HCT116 (cell line): ENCODE results near the gene LY6G6F. TPM values are rescaled to one million over a fixed set of nuclear protein-coding genes. Genes with fewer than 3 reads are reported as not detected.

Source experiments
- ATAC-seq: fragments of 200-7000 bp; cut with Tn5 transposase; 2 replicates; pipeline ENCODE4 v1.9.1; 2020; ENCODE audit warnings: mild to moderate bottlenecking, moderate library complexity
- BruUV-seq: library from RNA; stranded (reverse); fragments of 400-500 nt; replicated peaks from 2 replicates; lab custom pipeline; 2021; lab: Mats Ljungman, UMichigan
- CTCF ChIA-PET: fragments of 300-600 bp; sonication (Branson Sonifier 250); formaldehyde crosslinking; loops from one replicate; lab custom pipeline; 2021; ENCODE audit warnings: antibody characterized with exemption; lab: Charles Lee
- POLR2A ChIA-PET: fragments of 300-600, 350-600 bp; sonication (Branson Sonifier 250); formaldehyde crosslinking; loops from one replicate; lab custom pipeline; 2021; ENCODE audit warnings: antibody characterized with exemption; lab: Charles Lee
- RAD21 ChIA-PET, 2 experiments: fragments of 300-600 bp; sonication (Branson Sonifier 250); formaldehyde crosslinking; loops; one replicate each; lab custom pipeline; 2023; ENCODE audit warnings: low total read pairs in 2 of 2; ENCODE audit not compliant: uncharacterized antibody in 2 of 2, unreplicated experiment in 2 of 2, low non-redundant PET in 1 of 2; lab: Charles Lee
- DNase-seq: peaks from one replicate; pipeline ENCODE4 v3.0.0-alpha.2; 2010; ENCODE audit warnings: low read depth, low spot score
- H2AFZ ChIP-seq: fragments of 200-600 bp; shearing (Covaris generic), sonication (generic); 2 replicates; pipeline ENCODE4 v1.6.1; 2017; ENCODE audit warnings: low read depth, mixed run types, mixed read lengths, antibody characterized with exemption, low read length; ENCODE audit not compliant: poor library complexity, severe bottlenecking
- H3K27ac ChIP-seq: 2 replicates; pipeline ENCODE4 v1.5.1; 2012; ENCODE audit warnings: low read depth, low read length
- H3K27me3 ChIP-seq: fragments of 200-600 bp; sonication (generic); 2 replicates; pipeline ENCODE4 v1.6.1; 2016; ENCODE audit warnings: mixed run types, low read length, mixed read lengths; ENCODE audit not compliant: insufficient read depth
- H3K36me3 ChIP-seq, 2 experiments: fragments of 200-500 bp in 1 of 2; fragments of 200-600 bp in 1 of 2; sonication (Bioruptor generic) in 1 of 2; sonication (generic) in 1 of 2; 2 replicates each; pipeline versions ENCODE4 v1.5.1 to v1.6.1; 2014 to 2016; ENCODE audit warnings: low read length in 2 of 2, inconsistent platforms in 1 of 2, mixed read lengths in 1 of 2, mixed run types in 1 of 2; ENCODE audit not compliant: insufficient read depth in 2 of 2, control insufficient read depth in 1 of 2
- H3K4me1 ChIP-seq, 2 experiments: fragments of 200-600 bp in 1 of 2; sonication (generic) in 1 of 2; 2 replicates each; pipeline versions ENCODE4 v1.5.1 to v1.6.1; 2012 to 2017; ENCODE audit warnings: low read length in 2 of 2, inconsistent platforms in 1 of 2, mild to moderate bottlenecking in 1 of 2, mixed read lengths in 1 of 2, mixed run types in 1 of 2, moderate library complexity in 1 of 2; ENCODE audit not compliant: insufficient read depth in 2 of 2, control insufficient read depth in 1 of 2
- H3K4me2 ChIP-seq: fragments of 200-600 bp; sonication (generic); 2 replicates; pipeline ENCODE4 v1.6.1; 2017; ENCODE audit warnings: mixed run types, low read length, mixed read lengths
- H3K4me3 ChIP-seq, 2 experiments: fragments of 200-600 bp in 1 of 2; sonication (generic) in 1 of 2; replicated peaks in 1 of 2; 2 replicates each; pipeline ENCODE4 v1.5.1; 2011 to 2016; ENCODE audit warnings: low read length in 2 of 2, control low read depth in 1 of 2, low read depth in 1 of 2, mild to moderate bottlenecking in 1 of 2, mixed read lengths in 1 of 2, mixed run types in 1 of 2
- H3K79me2 ChIP-seq: fragments of 200-600 bp; sonication (generic); 2 replicates; pipeline ENCODE4 v1.6.1; 2017; ENCODE audit warnings: mild to moderate bottlenecking, mixed run types, low read length, moderate library complexity, mixed read lengths; ENCODE audit not compliant: insufficient read depth
- H3K9ac ChIP-seq: fragments of 200-600 bp; sonication (generic); 2 replicates; pipeline ENCODE4 v1.6.1; 2016; ENCODE audit warnings: low read length, mixed read lengths
- H3K9me2 ChIP-seq: fragments of 200-600 bp; sonication (generic), shearing (Covaris generic); 2 replicates; pipeline ENCODE4 v1.6.1; 2017; ENCODE audit warnings: mixed run types, mild to moderate bottlenecking, moderate library complexity; ENCODE audit not compliant: insufficient read depth
- H3K9me3 ChIP-seq, 2 experiments: fragments of 200-500 bp in 1 of 2; fragments of 200-600 bp in 1 of 2; sonication (Bioruptor generic) in 1 of 2; sonication (generic) in 1 of 2; 2 replicates each; pipeline ENCODE4 v1.6.1; 2014 to 2017; ENCODE audit warnings: low read length in 2 of 2, mixed read lengths in 2 of 2, inconsistent platforms in 1 of 2, low read depth in 1 of 2, mild to moderate bottlenecking in 1 of 2, mixed run types in 1 of 2, moderate library complexity in 1 of 2; ENCODE audit not compliant: control insufficient read depth in 1 of 2, insufficient read depth in 1 of 2
- H4K20me1 ChIP-seq: fragments of 200-600 bp; sonication (generic), shearing (Covaris generic); 2 replicates; pipeline ENCODE4 v1.6.1; 2017; ENCODE audit warnings: mixed run types, mild to moderate bottlenecking, moderate library complexity; ENCODE audit not compliant: insufficient read depth
- ATF3 ChIP-seq: IDR thresholded peaks from 2 replicates; pipeline ENCODE4 v1.6.1; 2012
- CEBPB ChIP-seq: IDR thresholded peaks from 2 replicates; pipeline ENCODE4 v1.6.1; 2012; ENCODE audit warnings: low read depth
- CTCF ChIP-seq, 3 experiments: fragments of 200-600 bp in 1 of 3; sonication (generic) in 1 of 3; IDR thresholded peaks in 2 of 3; conservative IDR thresholded peaks in 1 of 3; 2 replicates each; pipeline ENCODE4 v1.5.1; 2012 to 2017; ENCODE audit warnings: low read depth in 2 of 3, low read length in 2 of 3, antibody characterized with exemption in 1 of 3, borderline replicate concordance in 1 of 3, control low read depth in 1 of 3, mild to moderate bottlenecking in 1 of 3, mixed read lengths in 1 of 3, mixed run types in 1 of 3, moderate library complexity in 1 of 3; ENCODE audit not compliant: insufficient read depth in 1 of 3
- EGR1 ChIP-seq: IDR thresholded peaks from 2 replicates; pipeline ENCODE4 v1.6.1; 2012; ENCODE audit warnings: low read depth
- ELF1 ChIP-seq: IDR thresholded peaks from 2 replicates; pipeline ENCODE4 v1.6.1; 2012; ENCODE audit warnings: low read depth, borderline replicate concordance
- EZH2 ChIP-seq: fragments of 200-600 bp; sonication (generic); IDR thresholded peaks from 2 replicates; pipeline ENCODE4 v1.6.1; 2017; ENCODE audit warnings: antibody characterized with exemption, mixed run types
- EZH2phosphoT487 ChIP-seq: fragments of 200-600 bp; IDR thresholded peaks from 2 replicates; pipeline ENCODE4 v1.6.1; 2018; ENCODE audit warnings: antibody characterized with exemption, borderline replicate concordance
- FOSL1 ChIP-seq: IDR thresholded peaks from 2 replicates; pipeline ENCODE4 v1.6.1; 2012; ENCODE audit warnings: low read depth
- POLR2A ChIP-seq: IDR thresholded peaks from 2 replicates; pipeline ENCODE4 v1.7.0; 2011; ENCODE audit warnings: borderline replicate concordance; ENCODE audit not compliant: insufficient read depth, insufficient read length; ENCODE audit errors: extremely low read depth
- RAD21 ChIP-seq: IDR thresholded peaks from 2 replicates; pipeline ENCODE4 v1.6.1; 2012; ENCODE audit warnings: low read depth, mild to moderate bottlenecking
- SP1 ChIP-seq: IDR thresholded peaks from 2 replicates; pipeline ENCODE4 v1.6.1; 2012; ENCODE audit warnings: low read depth
- SRF ChIP-seq: IDR thresholded peaks from 2 replicates; pipeline ENCODE4 v1.6.1; 2012; ENCODE audit warnings: low read depth
- YY1 ChIP-seq: IDR thresholded peaks from 2 replicates; pipeline ENCODE4 v1.6.1; 2011; ENCODE audit warnings: low read length, low read depth, moderate library complexity, mild to moderate bottlenecking; ENCODE audit not compliant: insufficient replicate concordance; ENCODE audit errors: extremely low read depth
- ZNF274 ChIP-seq: fragments of 200-500 bp; sonication (Bioruptor generic); IDR thresholded peaks from 2 replicates; pipeline ENCODE4 v1.6.1; 2014; ENCODE audit warnings: mild to moderate bottlenecking, low read depth, low read length, inconsistent platforms
- intact Hi-C: fragments of 100-400 bp; cut with micrococcal nuclease; formaldehyde crosslinking; loops from 2 replicates; pipeline ENCODE4 v1.10.0; 2022
- total RNA-seq: library from RNA; stranded (reverse); gene quantifications from one replicate; pipeline ENCODE4 v1.2.1, GENCODE V29; 2021; ENCODE audit not compliant: unreplicated experiment
- TF ChIP-seq, protein P1 (sequence below): IDR thresholded peaks from 2 replicates; pipeline ENCODE4 v1.6.1; 2012
- TF ChIP-seq, protein P2 (sequence below): IDR thresholded peaks from 2 replicates; pipeline ENCODE4 v1.6.1; 2012; ENCODE audit warnings: low read depth
- TF ChIP-seq, protein P3 (sequence below): IDR thresholded peaks from 2 replicates; pipeline ENCODE4 v1.6.1; 2011; ENCODE audit warnings: mild to moderate bottlenecking, low read length, moderate library complexity; ENCODE audit not compliant: insufficient replicate concordance; ENCODE audit errors: extremely low read depth

Gene LY6G6F
- total RNA-seq, 1 experiment from 2014 or later = not detected

DNA sequence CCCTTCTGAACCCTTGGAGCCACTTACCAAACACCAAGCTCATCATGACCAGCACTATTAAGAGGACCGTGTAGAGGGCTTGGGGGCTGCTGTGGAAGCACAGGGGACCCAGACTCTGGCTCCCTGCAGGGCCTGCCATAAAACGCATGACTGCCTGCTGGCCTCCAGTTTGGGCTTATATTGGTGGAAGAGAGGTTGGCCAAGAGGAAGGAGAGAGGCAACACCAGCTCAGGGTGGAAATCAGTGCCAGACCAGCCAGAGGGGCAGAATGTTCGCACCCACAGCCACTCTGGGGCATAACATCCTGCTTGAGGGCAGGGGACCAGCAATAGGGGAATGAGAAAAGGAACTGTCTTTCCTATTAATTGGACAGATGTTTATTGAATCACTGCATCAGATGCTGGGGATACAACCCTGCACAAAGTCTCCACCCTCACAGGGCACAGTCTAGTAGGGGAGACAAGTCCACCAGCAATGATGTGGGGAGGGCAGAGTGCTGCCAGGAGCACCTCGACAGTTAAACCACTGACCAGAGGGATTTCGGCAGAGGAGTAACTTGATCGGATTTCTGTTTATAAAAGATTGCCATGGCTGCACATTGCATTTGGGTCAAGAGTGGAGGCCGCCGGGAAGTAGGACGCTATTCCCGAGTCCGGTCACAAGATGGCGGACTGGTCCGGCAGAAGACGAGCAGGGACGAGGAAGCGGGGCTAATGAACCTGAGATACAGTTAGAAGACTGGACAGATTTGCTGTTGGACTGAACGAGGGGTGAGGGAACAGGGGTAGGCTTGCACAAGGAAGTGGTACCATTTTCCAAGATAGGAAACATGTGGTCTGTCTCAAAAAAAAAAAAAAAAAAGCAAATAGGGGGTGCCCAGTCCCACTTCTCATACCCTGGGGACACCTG is 26.2 kb upstream of the LY6G6F start, which contains the start of gene LY6G5C:
LY6G5C (minus strand) TSS at position 842 of the 909 bp plus-strand sequence; CDS start at position 148, 694 bp downstream.
- Histone ChIP-seq H3K9ac (peak within 1 kb of the TSS; percentile 64), H3K4me3 (peak within 1 kb of the TSS; percentile 53 to 61), H3K9me2 (no peaks in the 10 kb centered on the region), H3K36me3 (no peaks in the 10 kb centered on the region), H3K4me2 (peak within 1 kb of the TSS; percentile 85), H3K27me3 (no peaks in the 10 kb centered on the region), H3K79me2 (no peaks in the 10 kb centered on the region), H3K27ac (peak within 1 kb of the TSS; percentile 70), H3K4me1 (peaks cover 4 to 19% of the 10 kb centered on the region in 2 experiments; a peak in 3 of 4 replicates), H4K20me1 (no peaks in the 10 kb centered on the region), H3K9me3 (no peaks in the 10 kb centered on the region), H2AFZ (peak within 1 kb of the TSS; percentile 73)
- ChIA-PET POLR2A (interaction anchor here (0.7 to 0.9 kb wide), 2 partner anchors 49 to 147 kb away, joined by 3 read pairs; partner anchors contain the start of genes DDAH2 and HSPA1B), CTCF (interaction anchor here (0.7 to 2.2 kb wide), 5 partner anchors 58 to 272 kb away, joined by 3 to 9 read pairs (median 5); partner anchors contain the start of gene MSH5), RAD21 (interaction anchor here (0.6 to 0.9 kb wide), 3 partner anchors 55 to 370 kb away, joined by 3 read pairs; no protein-coding TSS in a partner anchor)
- no TSS peak for BruUV-seq
- peak; percentile 85 for ATAC-seq
- intact Hi-C loops = loop anchor here (1.0 to 2.0 kb wide), 5 partner anchors 50 to 272 kb away; partner anchors contain the start of gene HSPA1B
- DNase-seq = peak; percentile 73
- TF ChIP-seq CTCF (IDR thresholded peaks at IDR 0.05 in 2 of 3, conservative IDR thresholded peaks at IDR 0.05 in 1 of 3; ENCODE audit: borderline replicate concordance in 1 of 3, insufficient read depth in 1 of 3, low read depth in 2 of 3, low read length in 2 of 3) (peak; percentile 43 to 90 (median 65)), POLR2A (no peak), CEBPB (no peak), RAD21 (peak; percentile 99), YY1 (peak; percentile 74), ZNF274 (no peak), SP1 (no peak), SRF (no peak), FOSL1 (no peak), EGR1 (no peak), EZH2phosphoT487 (no peak), ELF1 (no peak), ATF3 (no peak), EZH2 (no peak)
- TF ChIP-seq, protein P1, sequence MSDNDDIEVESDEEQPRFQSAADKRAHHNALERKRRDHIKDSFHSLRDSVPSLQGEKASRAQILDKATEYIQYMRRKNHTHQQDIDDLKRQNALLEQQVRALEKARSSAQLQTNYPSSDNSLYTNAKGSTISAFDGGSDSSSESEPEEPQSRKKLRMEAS = no peak
- TF ChIP-seq, protein P2, sequence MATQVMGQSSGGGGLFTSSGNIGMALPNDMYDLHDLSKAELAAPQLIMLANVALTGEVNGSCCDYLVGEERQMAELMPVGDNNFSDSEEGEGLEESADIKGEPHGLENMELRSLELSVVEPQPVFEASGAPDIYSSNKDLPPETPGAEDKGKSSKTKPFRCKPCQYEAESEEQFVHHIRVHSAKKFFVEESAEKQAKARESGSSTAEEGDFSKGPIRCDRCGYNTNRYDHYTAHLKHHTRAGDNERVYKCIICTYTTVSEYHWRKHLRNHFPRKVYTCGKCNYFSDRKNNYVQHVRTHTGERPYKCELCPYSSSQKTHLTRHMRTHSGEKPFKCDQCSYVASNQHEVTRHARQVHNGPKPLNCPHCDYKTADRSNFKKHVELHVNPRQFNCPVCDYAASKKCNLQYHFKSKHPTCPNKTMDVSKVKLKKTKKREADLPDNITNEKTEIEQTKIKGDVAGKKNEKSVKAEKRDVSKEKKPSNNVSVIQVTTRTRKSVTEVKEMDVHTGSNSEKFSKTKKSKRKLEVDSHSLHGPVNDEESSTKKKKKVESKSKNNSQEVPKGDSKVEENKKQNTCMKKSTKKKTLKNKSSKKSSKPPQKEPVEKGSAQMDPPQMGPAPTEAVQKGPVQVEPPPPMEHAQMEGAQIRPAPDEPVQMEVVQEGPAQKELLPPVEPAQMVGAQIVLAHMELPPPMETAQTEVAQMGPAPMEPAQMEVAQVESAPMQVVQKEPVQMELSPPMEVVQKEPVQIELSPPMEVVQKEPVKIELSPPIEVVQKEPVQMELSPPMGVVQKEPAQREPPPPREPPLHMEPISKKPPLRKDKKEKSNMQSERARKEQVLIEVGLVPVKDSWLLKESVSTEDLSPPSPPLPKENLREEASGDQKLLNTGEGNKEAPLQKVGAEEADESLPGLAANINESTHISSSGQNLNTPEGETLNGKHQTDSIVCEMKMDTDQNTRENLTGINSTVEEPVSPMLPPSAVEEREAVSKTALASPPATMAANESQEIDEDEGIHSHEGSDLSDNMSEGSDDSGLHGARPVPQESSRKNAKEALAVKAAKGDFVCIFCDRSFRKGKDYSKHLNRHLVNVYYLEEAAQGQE = no peak
- TF ChIP-seq, protein P3, sequence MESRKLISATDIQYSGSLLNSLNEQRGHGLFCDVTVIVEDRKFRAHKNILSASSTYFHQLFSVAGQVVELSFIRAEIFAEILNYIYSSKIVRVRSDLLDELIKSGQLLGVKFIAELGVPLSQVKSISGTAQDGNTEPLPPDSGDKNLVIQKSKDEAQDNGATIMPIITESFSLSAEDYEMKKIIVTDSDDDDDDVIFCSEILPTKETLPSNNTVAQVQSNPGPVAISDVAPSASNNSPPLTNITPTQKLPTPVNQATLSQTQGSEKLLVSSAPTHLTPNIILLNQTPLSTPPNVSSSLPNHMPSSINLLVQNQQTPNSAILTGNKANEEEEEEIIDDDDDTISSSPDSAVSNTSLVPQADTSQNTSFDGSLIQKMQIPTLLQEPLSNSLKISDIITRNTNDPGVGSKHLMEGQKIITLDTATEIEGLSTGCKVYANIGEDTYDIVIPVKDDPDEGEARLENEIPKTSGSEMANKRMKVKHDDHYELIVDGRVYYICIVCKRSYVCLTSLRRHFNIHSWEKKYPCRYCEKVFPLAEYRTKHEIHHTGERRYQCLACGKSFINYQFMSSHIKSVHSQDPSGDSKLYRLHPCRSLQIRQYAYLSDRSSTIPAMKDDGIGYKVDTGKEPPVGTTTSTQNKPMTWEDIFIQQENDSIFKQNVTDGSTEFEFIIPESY = no peak
